ENCODE results near the gene PHPT1.

- TF ChIP-seq CTCF (IDR thresholded peaks at IDR 0.05), result no peak
- TF ChIP-seq POLR2A (IDR thresholded peaks at IDR 0.05), result no peak
- no peak for TF ChIP-seq POLR2AphosphoS5 (IDR thresholded peaks at IDR 0.05)
These were observed 3.7 kb downstream of the PHPT1 start for GRCh38 chr9:136852664-136853595.

All from sigmoid colon (tissue), 4 donors.